NCI-H1436 (cell line): Measurements from ENCODE around the gene SSX2IP.

Experiments used
- DNase-seq: peaks from one replicate; lab custom pipeline; 2025; lab: John Stamatoyannopoulos, UW

Gene SSX2IP

DNA sequence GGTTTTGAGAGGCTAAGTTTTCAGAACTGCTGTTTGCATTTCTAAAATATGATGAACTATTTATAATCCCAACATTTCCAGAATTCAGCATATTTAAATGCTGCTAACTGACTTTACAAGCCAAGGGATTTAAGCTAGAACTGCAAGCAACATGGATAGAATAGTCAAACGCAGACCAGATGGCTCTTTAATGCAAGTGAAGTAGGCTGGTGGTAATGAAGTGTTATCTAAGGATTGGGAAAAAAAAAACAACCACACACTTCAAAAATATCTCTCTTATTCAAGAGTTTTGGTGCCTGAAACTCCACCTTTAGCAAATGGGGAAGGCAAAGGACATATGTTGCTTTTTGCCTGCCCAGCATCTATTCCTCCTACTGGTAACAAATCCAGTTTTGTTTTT, 20.9 kb upstream of the SSX2IP start:
- DNase-seq: no peak

DNA sequence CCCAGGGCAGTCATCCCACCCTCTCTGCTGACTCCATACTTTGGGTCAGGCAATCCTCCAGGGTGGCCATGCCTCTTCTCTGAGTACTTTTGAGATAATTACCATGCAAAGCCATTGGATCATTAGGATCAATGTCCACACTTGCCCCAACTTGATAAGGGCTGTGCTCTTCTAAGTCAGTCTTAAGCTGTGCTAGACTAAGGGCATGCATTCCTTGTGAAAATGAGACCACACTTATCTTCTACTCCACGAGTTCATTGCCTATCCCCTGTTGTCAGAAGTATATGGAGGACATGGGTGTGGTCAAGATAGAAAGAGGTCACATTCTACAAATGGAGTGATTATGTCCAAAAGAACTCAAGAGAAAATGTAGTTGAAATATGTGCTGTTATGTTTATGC, 18.9 kb upstream of the SSX2IP start:
- DNase-seq: no peak

DNA sequence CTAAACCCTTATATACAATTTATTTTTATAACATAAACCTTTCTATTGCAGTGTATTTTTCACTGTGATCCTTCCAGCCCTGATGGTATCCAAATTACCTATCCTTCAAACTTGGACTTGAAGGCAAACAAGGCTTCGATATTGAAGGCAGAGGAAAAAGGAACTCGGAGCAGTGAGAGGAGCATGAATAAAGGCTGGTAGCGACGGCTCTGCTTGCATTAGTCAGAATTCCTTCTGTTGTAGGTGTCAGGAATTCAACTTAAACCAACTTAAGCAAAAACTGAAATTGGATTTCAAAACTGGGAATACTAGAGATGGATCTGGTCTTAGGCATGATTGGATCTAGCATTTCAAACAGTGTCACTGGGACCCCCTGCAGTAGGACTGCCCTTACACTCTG, 17.8 kb upstream of the SSX2IP start:
- no peak for DNase-seq

DNA sequence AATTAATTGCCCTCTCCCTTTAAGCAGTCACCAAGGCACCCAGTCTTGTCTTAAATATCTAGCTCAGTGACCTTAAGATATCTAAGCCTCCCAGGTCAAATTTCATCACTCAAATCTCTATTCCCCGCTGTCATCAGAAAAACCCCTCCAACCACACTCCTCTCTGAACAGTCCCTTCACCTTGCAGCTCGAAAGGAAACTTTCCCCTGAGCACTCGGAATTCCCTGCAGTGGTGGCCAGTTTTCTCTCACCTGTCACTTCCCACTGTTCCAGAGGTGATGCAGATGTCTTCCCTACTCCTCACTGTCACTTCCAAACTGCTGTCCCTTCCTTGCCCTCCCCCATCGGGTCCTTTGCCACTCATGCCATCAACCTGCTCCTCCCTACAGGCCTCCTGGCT, 15.3 kb upstream of the SSX2IP start:
- DNase-seq: no peak

DNA sequence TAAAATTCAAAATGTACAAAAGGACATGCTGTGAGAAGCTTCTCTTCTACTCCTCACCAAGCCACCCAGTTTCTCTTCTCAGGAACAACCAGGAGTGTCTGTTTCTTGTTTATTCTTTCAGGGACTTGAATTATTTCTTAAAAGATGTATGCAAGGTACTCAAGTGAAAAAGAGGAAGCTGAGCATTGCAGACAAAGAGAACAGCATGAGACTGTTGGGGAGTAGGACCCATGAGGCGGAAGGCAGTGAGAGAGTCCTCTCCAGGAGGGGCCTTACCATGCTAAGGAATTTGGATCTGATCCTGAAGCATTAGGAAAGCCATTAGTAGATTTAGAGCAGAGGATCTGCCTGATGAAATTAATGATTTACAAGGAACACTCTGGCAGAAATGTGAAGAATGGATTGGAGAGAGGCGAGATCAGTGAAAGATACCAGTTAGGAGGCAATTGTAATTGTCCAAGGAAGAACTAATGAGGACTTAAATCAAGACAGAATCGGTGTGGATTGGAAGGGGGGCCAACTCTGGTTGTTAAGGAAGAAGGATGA, 14.7 kb upstream of the SSX2IP start:
- DNase-seq: no peak

DNA sequence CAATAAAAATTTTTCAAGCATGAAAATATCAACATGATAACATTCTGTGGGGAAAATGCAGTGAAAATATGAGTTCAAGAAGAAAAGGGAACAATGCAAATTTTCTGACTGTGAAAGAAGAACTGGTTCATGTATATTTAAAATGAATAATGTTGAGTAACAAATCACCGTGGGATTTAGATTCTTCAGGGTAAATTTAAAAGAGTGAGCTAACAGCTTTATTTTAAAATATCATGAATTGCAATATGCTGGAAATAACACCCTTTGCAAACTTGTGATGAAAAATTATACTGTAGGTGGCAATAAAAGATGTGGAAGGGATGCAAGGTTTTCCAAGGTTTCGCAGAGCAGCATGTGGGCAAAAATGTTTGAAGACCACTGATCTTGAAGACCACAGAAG, 13.2 kb upstream of the SSX2IP start:
- no peak for DNase-seq

DNA sequence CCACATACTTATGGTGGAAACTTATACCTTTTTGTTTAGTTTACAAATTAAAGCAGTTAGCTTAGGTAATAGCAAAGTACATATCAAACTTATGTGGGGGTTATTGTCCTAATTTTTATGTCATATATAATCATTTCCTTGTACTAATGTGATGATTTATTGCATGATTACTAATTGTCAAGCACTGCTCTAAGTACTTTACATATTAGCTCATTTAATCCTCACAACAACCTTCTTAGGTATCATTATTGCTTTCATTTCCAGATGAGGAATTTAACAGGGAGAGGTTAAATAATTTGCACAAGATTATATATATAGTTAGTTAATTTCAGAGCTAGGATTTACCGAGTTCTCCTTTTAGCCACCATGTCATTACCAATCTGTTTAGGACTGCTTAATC, 11.9 kb upstream of the SSX2IP start:
- no peak for DNase-seq

DNA sequence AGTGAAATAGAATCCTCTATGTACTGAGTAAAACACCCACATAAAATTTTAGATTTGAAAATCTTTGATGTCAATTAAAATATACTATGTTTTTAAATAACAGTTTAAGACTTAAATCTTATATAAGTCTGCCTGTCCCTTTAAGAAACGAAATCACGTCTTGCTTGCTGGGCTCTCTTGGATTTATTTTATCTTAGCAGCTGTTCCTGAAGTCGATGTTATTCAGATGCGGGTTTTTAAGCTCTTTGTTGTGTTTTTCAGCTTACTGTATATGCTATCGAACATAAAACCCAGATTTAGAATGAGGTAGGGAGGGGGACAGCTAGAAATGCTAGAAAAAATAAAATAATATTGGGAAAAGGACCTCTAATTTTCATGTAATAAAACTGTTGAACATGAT, 11.1 kb upstream of the SSX2IP start:
- no peak for DNase-seq

DNA sequence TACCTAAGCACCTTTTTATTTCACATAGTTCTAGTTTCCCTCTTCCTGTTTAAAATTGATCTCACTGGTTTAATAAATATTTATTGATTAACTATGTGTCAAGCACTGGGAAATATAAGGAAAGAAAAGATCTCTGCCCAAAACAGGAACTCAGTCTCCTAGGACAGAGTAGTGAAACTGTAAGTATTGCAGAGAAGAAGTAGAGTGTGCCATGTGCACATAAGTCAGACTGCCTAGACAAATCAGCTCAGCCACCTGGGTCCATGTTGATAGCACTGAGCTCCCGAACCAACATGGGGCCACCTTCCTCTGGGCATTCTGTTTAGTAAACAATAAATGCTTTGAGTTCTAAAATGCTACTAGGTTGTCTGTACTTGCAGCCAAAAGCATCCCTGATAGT, 9.8 kb upstream of the SSX2IP start:
- no peak for DNase-seq

DNA sequence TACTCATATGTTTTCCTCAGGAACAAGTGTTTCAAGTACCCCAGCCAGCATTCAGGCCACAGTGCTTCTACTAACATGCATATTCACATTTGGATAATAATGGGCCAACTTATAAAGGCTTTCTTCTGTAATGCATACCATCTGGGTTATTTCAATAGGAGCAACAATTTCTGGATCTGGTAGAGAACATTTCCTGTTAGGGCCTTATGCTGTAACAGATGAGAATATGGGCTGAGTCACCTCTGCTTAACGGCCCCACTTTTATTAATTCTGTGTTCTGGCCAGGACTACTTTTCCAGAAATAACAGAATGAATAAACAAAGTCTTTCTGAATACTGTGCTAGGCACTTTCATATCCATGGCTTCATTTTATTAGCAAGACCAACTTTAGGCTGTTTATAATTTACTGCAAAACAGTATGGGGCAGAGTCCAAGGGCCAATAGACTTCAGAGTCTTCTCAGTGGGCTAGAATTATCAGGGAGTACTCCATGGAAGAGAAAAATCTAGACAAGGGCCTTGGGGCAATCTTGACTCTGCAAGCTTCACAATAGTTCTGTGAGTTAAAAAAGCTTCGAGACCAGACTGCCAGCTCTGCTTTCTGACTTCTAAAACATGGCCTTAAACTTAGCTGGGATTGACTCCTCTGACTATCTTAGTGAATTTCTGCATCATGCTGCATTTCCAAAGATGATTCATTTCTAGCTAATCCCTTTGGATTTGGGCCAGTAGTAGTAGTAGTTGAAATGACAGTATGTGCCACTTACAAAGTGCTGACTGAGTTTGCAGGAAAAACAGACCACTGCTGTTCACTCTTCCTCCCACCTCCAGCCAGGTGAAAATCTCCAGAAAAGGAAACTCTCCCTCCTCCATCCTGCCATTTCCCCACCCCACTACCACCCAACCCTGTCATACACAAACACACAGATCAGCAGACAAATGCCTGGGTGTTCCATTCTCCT, 8.2 kb upstream of the SSX2IP start:
- no peak for DNase-seq

DNA sequence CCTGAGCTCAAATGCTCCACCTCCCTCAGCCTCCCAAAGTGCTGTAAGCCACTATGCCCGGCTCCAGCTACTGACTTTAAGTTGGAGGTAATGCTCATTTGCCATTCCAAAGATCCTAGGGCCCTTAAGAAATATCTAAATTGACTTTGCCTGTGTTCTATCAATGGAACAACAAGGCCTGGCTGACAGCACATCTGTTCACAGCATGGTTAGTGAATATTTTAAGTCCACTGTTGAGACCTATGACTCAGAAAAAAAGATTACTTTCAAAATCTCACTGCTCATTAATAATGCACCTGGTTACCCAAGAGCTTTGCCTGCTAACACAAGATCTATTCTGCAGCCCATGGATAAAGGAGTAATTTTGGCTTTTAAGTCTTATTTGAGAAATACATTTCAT, 3.5 kb upstream of the SSX2IP start:
- no peak for DNase-seq

DNA sequence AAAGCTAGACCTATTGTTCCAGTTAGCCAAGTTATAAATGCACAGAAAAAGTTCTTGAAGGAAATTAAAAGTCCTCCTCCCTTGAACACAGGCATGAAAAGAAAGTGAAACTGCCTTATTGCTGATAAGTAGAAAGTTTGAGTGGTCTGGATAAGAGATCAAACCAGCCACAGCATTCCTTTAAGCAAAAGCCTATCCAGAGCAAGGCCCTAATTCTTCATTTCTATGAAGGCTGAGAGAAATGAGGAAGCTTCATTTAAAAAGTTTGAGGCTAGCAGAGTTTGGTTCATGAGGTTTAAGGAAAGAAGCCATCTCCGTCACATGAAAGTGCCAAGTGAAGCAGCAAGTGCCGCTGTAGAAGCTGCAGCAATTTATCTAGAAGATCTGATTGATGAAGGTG, 2.7 kb upstream of the SSX2IP start:
- no peak for DNase-seq

DNA sequence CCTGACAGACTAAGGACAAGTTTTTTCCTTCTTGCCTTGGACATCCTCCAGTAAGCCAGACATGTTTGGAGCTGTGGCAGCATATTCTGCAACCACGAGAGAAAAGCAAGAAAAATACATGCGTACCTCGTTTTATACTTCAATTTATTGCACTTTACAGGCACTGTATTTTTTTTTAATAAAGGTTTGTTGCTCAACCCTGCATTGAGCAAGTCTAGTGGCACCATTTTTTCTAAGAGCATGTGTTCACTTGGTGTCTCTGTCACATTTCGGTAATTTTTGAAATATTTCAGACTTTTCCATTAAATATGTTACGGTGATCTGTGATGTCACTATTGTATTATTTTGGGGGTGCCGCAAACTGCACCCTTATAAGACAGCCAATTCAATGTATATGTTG, 2.1 kb upstream of the SSX2IP start:
- no peak for DNase-seq

DNA sequence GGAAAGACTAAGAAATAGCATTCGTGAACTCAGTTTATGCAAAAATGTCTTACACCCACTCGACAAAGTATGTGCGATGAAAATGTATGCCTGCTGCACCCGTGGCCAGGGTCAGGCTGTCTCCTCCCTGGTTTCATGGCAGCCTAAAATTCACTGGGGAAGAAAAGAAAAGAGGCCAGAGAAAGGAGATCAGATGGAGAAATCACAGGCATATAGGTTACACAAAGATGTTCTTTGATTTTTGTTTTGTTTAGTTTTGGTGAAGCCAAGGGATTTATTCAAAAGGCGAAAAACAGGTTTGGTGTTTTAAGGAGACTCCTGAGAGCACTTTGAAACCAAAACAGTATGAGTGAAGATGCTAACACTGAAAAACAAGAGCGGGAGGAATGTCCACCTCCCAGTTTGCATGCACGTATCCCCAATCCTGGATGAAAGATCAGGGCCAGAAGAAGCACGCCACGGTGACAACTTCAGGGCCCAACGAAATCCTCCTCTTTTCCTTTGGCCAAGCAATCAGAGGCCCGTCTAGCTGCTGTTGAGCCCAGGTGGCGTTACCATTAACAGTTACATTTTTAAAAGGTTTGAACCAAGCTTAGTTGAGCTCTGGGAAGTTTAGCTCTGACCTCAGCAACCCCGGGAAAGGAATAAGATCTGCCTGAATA, 992 bp upstream of the SSX2IP start:
- peak; percentile 3 for DNase-seq

DNA sequence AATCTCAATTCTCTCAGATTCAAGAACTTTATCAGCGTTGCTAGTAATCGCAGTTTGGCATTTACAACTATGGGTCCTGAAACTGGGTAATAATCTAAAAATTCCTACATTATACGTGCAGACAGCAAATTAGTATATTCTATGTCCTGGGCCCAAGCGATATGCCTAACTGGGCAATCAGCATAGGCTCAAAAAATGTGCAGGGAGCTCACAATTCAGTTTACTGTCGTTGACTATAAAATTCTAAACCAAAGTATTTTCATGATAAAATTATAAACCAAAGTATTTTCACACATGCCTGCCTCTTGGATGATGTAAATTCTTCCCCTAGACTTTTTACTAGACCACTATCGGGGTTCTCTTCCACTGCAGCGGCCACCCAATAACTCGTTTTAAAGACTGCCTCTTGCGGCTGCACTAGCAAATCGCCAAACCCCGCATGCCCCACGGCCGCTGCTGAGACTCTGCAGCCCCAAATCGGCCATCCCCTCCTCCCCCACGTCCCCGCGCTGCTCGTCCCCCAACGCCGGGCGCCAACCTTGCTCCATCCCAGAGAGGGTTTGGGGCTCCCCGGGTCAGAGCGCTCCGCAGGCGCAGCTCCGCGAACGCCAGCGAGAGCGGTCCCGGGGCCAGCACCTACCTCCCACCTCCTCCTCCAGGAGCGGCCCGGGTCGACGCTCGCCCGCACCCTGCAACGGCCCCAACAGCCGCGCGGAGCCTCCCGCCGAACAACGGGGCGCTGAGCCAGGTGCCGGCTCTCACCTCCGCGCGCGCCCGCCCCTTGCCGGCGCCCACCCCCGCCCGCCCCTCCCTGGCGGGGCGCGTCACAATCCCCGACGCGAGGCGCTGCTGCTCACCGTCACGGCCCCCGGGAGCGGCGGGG, 506 bp downstream of the SSX2IP start:
- DNase-seq: peak; percentile 86

DNA sequence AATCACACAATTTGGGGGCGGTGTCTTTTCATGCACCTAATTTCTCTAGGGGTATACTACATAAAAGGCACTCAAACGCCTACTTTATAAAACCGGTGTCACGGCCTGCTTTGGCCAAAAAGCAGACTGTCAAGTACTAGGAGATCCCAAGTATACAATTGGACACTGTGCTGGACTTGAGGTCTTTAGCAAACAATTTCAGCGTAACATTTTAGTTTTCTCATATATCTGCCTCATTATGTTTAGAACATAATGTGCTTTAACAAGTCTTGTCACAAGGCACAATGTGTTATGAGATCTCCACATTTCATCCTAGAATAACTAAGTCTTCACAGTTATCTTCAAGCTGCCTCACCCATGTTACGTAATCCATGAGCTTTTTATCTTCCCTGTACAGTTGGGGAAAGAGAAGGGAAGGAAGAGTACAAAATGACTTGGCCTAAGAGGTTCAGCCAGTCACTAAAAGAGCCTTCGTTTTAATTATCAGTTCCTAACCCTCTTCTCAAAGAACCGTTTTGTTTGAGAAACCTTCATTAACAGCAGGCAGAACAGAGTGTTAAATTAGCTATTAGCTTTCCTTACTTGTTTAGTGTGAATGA, 1.7 kb downstream of the SSX2IP start:
- no peak for DNase-seq

DNA sequence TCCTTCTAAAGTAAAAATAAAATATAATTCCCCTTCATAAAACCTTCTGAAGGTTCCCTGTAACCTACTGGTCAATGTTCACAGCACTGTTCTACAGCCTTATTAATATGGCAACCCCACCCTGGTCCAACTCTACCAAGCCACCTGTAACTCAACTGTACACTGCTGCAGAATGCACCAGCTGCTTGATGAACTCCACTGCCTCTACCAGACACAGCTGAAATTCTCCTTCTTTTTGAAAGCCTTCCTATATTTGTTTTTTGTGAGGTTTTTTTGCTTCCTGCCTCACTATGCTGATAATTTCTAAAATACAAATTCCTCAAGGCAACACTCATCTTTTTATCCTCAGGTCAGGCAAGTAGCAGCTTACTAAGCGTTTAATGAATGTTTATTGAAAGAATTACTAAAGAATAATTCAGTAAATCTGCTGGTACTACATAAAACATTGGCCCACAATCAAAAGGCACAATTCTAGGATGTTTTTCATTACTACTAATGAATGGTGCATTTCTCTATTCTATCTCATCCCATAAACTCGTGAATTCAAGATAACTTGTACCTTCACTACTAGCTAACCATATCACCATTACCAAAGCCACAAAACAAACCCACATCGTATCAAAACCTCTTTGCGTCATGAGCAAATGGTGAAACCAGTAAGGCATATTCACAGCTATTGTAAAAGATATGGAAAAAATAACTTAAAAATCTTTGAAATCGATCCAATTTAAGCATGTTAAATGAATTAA, 2.4 kb downstream of the SSX2IP start:
- DNase-seq: no peak

DNA sequence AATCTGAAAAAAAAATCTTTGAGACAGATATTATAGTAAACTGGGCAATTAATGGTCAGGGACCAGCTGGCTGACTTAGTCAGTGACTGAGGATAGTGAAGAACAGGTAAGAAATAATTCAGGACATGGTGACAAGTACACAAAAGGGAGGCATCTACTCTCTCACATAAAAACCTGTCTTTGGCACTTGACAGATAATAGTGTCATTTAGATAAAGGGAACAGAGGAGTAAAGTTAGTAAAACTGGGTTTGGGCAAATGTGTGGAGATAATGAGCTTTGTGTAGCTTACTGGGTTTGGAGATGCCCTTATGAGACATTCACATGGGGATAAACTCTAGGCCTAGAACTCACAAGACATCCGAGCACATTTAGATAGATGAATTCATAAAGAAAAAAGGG, 4.0 kb downstream of the SSX2IP start:
- no peak for DNase-seq

DNA sequence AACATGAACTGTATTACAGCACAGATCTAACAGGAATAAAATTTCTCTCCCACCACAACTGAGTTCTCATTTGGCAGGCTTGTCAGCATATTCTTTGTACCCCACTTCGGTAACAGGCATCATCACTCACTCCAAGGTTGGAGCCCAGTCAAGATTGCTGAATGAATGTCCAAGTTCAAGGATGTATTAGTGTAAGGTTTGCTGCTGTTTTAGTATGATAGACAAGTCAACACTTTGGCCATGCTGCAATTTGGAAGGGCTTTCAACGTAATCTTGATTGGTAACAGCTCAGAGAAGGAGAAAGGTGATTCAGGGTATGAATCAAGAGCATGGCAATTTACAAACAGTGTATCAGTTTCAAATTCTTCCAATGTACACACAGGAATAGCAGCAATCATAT, 6.8 kb downstream of the SSX2IP start:
- DNase-seq: no peak

DNA sequence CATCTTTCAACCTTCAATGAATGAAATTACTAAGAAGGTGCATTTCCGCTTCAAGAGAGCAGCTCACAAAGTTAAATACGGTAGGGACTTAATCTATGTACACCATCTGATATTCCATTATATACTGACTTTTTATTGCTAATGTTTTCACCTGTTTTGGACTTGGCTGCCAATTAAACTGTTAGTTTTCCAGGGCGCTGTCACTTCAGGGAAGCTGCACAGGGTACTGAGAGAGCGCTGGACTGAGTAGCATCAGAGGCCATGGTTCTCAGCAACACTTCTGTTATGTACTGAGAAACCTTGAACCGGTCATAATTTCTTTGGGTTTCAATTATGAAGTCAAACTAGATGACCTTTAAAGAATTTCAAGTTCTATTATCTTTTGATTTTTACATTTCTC, 8.2 kb downstream of the SSX2IP start:
- no peak for DNase-seq

DNA sequence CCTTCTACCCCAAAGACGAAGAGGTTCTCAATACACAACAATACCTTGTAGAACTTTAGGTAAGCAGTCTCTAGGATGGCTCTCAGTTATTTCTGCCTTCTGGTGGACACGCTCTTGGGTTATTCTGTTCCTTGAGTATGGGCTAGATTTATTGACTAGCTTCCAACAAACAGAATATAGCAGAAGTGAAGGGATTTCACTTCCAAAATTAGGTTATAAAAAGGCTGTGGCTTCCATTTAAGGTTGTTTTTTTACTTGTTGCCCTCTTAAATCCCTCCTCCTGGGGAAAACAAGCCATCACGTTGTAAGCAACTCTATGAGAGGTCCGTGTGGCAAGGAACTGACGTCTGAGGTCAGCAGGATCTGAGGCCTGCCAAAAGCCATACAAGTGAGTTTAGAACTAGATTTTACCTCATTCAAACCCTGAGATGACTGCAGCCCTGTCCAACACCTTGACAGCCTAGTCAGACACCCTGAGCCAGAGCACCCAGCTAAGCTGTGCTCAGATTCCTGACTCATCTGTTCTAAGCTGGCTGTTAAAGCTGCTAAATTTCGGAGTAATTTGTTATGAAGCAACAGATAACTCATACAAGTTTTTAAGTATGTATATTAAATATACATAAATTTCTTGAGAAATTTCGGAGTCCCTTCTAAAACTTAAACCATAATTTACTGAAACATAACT, 12.7 kb downstream of the SSX2IP start:
- DNase-seq: no peak
